HG02588 (cell line): ENCODE data around the gene ETV3.
"Not testable (repeated sequence)": the region's sequence is repeated elsewhere in the genome, so short reads cannot be mapped to it uniquely, and the experiment has no call there.

Source experiments
- ATAC-seq: cut with Tn5 transposase; IDR thresholded peaks from one replicate; pipeline ENCODE4 v1.9.1; 2021; ENCODE audit warnings: mild to moderate bottlenecking, moderate library complexity; ENCODE audit not compliant: unreplicated experiment

ETV3 gene

DNA sequence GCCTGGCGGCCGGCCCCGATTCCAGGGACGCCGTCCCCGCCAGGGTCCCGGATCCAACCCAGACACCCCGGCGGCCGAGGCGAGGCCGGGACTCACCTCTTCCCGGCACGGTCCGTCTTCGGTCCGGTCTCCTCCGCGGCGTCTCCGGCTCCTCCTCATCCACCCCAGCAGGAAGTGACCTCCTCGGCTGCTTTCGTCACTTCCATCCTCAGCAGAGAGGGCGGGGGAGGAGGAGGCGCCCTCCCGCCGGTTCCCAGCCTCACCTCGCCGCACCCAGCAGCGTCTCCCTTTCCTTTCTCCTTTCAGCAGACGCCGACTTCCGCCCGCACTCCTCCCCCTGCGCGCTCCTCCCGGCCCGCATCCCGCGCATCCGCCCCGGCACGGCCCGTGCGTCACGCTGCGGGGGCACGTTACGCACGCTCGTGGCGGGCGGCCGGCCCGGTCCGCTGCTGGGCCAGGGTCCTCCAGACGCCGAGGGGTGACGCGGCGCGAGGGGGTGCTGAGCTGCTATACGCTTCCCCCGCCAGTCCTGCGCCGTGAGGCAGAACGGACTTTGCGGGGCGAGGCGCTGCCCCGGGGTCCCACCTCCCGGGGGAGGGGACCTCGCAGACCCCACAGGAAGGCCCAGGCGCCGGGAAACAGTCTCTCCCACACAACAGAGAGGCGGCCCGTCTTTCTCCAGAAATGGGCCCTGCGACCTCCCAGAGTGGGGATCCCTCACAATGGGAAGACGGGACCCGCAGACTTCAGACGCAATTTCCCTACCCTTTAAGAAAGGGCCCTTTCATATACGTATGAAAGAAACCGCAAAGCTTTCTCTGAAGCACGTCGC is at the start of gene ETV3:
ETV3 (minus strand) TSS at position 176 of the 832 bp plus-strand sequence. CDS start 2,043 bp downstream, outside the sequence.
- peak; percentile 81 for ATAC-seq

DNA sequence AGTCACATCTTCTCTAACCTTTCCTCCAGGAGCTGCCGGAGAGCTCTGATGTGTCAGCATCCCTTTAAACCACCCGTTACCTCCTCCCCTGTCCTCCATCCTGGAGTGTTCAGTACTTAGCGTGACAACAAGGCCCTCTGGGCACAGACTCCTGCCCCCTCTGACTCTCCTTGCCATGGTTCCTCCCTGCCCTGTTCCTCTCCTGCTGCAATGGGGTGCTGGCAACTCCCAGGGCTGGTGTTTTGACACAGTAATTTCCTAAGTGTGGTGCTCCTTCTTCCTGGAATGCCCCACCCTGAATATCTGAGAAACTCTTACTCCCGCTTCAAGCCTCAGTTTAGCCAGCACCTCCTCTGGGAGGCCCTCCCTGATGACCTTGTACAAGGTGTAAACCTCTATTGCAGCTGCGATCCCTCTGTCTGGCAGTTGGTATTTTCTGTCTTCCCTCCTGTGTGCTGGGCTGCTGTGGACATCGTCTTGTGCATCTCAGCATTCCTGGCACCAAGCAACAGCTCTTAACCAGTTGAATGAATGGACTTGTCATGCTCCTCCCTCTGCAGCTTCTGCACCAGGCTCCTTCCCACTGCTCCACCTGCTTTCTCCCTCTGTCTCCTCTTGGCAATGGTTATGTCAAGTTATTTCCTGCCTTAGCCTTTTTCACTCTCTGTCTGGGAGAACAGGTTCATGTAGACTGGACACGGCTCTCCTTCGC is 48.2 kb upstream of the ETV3 start:
- ATAC-seq = no peak

DNA sequence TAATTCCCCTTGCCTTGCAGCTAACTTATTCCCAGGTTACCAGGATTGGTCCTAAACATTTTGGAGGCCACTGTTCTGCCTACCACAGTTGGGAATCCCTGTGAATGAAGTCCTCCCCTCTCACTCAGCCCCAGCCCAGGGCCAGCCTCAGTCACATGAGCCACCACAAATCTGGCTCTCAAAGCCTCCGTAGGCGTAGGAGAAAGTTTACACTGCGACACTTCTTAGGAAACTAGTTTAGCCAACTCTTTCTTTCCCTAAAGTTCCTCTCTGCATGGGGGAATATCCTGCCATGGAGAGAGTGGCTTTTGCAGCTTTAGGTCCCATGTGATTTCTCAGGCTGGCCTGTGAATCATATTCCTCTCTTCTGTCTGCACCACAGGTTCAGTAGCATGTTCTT is 45.7 kb upstream of the ETV3 start:
- no peak for ATAC-seq

DNA sequence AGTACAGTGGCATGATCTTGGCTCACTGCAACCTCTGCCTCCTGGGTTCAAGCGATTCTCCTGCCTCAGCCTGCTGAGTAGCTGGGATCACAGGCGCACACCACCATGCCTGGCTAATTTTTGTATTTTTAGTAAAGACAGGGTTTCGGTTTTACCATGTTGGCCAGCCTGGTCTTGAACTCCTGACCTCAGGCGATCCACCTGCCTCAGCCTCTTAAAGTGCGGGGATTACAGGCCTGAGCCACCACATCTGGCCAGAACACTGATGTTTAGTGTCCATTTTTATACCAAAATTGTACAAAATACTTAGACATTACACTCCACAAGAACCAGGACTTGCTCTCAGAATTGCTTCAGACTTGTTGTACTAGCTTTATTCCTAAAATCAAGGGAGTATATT is 44.2 kb upstream of the ETV3 start:
- ATAC-seq = not testable (repeated sequence)

DNA sequence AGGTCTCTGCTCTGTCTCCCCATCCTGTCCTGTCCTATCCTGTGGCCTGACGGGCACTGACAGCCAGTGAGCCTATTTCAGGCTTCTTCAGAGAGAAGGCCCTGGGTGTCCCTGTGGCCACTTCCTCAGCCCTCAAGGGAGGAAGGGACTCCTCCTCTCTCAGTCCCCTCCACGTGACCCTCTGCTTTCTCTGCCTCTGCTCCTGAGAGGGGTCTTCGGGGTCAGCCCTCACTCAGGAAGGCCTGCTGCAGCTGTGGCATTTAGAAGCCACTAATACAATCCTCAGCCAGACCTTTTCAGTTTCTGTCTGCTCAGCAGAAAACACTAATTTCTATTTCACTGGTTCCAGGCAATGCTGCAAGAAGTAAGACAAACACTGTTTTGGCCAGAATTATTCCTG is 43.6 kb upstream of the ETV3 start:
- no peak for ATAC-seq

DNA sequence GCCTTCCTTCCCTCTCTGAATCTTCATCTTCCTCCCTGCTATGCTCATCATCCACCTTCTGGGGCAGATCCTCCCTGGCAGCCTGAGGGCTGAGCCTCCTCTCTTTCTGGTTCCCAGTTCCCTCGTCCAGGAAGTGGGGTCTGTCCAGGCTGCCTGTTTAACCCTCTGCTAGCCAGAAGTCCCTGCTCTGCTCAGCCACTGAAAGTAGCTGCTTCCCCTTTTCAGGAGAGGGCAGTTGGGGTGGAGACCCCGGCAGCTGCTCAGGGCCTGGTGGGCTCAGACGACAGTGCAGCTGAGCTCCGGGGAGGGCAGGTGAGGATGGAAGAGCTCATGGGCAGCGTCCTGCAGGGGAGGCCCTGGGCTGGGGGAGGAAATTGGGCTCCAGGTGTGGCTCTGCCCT is 43.1 kb upstream of the ETV3 start:
- no peak for ATAC-seq

DNA sequence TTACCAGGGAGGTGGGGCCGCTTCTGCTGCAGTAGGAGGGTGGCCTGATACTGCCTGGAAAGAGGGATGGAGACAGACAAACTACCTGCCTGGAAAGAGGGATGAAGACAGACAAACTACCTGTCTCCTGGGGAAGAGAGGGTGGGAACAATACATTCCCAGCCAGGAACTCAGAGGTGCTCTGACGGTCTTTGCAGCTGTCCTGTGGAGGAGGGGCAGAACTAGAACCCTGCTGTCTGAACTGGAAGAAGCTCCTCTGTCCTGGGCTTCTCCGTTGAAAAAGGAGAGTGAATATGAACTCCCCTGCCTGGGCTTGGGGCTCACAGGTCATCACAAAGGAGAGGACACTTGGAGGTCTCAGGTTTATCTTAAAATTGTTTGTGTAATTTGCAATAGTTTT is 40.3 kb upstream of the ETV3 start:
- ATAC-seq = no peak

DNA sequence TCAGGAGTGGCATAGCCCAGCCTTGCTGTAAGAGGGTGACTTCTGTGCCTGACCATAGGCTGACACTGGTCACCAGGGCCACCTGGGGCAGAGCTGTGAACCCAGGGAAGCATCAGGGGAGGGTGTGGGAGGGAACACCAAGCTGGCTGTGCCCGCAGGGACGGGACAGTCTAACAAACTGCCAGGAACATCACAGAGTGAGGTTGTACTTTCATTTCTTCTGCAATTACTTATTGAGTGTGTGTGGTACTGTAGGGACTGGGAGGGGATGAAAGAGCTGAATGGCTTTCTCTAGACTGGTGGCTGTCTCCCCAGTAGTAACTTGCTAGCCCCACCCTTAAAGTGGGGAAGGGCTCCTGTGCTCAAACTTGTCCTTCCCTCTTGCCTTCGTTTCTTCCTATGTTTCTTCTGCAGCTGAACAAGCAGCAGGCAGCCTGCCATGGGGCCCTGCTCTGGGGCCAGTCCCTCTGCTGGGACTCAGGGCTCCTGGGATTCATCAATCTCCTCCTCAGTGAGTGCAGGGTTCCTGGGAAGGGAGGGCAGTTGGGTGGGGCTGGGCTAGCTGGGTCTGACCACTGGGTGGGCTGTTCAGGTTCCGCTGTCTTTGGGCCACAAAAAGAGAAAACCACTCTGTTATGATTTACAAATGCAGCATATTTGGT is 39.7 kb upstream of the ETV3 start:
- ATAC-seq = no peak

DNA sequence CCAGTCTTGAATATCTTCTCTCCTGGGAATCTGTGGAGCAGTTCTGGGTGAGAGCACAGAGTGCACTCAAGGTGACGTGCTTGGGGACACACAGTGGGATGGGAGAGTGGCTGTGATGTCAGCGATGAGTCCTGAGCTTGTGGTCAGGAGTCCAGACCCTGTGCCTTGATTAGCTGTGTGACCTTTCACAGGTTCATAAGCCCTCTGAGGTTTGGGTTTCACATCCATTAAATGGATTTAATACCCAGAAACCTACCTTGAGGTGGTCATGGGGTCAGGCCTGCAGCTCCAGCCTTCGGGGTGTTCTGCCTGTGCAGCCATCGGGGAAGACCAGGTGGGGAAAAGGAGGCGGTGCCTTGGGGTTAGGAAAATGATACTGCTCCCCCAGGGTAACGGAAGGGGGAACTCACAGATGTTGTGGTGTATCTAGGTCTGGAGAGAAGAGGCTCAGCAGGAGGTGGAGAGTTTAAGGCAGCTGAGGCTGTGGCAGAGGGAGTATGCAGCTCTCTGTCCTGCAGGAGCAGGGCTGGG is 38.5 kb upstream of the ETV3 start:
- peak; percentile 63 for ATAC-seq

DNA sequence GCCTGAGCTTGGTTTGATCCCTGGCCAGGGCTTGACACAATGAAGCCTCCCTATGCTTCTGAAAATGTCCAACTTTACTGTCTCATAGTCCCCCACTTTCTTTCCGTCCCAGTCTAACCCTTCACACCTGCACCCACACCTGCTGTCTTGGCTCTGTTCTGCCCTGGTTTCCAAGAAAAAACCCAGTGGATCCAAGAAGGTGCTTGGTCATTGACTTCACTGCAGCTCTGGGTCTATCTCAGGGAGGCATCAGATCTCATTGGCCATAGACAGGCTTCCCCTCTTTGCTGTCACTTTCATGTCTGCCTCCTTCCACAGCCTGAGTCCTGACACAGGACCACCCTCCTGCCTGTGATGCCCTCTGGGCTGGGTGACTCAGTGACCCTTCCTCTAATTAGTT is 37.8 kb upstream of the ETV3 start:
- no peak for ATAC-seq

DNA sequence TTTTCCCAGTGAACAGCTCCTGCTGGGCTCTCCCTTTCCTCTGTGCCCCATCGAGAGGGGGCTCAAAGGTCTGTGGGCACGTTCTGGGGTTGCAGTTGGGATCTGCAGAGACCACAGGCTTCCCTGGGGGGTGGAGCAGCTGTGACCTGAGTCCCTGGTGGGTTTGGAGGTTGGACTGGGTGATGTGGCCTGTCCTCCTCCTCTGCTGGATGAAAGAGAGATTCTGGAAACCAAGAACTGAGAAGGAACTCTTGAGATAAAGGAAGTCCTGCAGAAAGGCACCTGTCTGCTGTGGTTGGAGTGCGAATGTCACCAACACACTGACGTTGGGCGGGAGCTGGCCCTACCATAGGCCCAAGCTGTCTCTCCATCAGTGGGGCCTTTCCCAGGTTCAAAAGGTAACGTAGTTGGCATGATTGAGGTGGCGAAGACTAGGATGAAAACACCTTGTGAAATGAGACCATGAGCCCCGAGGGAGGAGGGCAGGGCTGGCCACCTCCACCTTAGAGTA is 35.8 kb upstream of the ETV3 start:
- ATAC-seq = no peak

DNA sequence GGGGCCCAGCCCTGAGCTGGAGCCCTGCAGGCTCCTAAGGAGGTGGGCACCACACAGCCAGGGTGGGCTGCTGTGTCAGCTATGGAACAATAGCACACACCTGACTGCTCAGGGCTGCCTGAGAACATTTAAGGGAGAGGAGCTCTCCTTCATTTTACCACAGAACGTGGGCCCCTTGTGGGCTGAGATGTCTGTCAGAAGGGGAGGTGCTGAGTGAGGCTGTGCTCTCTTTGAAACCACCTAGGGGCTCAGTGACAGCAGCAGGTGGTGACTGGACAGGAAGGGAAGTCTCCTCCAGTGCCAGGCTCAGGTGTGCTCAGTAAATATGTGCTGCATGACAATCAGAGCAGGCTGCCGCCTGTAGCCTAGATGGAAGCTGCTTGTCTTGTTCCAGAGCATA is 35.0 kb upstream of the ETV3 start:
- ATAC-seq = not testable (repeated sequence)

DNA sequence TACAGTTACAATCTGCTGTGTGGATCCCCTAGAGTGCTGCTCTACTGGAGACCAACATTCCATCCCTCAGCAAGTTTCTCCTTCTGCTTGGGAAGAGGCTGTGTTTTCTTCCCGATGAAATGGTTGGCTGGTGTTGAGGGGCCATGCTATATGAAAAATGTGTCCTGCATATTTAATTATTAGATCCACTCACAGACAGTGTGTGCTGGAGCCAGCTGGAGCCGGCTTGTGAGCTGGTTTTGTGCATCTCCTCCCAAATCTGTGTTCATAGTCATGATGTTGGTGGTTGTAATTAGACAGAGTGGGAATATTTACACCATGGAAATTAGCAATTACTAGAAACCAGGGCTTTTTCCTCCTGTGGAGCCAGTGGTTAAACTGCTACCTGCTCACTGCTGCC is 34.4 kb upstream of the ETV3 start:
- not testable (repeated sequence) for ATAC-seq

DNA sequence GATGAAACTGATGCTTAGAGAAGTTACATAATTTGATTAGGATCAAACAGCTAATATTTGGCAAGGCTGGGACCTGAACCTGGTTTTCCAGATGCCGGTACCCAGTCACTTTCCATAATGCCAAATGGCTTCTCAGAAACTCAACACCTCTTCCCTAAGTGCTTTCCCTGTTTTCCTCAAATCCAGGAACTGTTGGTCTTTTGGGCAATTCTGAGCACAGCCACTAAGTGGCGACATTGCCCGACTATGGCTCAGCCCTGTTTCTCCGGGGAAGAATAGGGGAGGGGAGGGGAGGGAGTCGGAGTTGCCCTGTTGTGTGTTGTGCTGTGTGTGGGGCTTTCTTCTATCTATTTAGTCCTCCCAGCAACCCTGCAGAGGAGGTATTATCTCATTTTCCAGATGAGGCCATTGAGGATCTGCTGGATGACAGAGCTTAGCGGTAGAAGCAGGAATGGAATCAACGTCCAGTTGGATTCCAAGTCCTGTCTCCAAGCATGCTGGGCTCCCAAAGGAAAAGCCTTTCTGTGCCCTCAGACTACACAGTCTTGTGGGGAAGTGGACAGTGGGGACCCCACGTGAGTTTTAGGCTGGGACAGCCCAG is 33.8 kb upstream of the ETV3 start:
- ATAC-seq = not testable (repeated sequence)

DNA sequence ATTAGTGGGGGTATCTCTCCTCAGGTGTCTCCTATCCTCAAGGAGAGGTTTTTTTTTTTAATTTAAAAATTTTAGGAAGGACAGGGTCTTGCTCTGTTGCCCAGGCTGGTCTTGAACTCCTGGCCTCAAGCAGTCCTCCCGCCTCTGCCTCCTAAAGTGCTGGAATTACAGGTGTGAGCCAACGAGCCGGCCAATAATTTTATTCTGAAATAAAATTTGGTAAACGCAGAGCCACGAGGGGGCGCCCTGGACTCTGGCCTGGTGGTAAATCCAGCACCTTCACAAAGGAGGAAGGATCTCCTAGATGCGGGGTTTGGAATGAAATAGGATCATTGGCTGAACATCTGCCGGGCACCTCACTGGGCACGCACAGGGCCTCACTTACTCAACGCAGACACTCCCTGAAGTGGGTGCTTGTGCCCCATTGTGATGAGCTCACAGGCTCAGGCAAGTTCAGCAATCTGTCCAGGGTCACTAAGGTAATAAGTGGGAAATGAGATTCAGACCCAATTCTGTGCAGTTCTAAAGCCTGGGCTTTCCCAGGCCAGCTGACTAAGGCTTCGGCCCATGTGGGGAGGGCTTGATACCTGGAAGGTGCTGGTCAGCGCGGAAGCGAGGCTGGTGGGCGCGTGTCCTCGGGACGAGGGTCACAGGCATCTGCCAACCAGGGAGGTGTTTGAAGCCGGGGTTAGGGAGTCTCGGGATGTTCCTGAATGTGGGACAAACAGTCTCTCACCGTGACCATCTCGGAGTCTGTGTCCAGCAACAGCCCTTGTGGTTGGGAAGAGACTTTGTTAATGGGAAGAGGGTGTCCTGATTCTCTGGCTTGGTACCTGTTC is 32.7 kb upstream of the ETV3 start:
- no peak for ATAC-seq

DNA sequence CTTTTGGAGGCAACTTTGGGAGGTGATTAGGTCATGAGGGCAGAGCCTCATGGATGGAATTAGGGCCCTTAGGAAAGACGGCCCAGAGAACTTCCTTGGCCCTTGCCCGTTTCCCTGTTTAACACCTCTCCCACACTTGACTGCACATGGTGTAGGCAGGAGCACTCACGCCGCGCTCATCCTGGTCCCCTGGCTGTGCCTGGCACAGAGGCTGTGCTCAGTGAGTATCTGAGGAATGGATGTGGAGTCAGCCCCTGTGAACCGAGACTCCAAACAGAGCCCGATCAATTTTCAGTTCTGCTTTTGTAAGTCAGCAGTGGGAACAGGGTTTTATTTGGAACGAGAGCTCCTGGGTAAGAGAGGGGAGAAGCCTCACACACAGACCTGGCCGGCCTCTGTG is 29.8 kb upstream of the ETV3 start:
- no peak for ATAC-seq

DNA sequence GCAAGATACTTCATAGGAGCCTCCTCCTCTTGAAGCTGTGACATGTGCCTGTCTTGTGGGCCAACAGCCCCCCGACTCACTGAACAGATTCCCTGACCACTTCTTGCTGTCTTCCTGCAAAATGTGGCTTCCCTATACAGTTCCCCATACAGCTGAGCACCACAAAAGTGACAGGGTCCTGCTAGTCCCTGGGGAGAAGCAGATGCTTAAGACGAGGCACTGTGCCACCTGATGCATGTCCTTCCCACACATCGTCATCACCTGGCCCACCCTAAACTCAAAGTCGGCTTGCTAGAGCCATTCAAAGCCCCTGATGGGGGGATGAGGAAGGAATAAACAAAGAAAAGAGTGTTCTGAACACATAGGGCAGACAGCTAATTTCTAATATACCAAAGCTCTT is 29.2 kb upstream of the ETV3 start:
- ATAC-seq = no peak

DNA sequence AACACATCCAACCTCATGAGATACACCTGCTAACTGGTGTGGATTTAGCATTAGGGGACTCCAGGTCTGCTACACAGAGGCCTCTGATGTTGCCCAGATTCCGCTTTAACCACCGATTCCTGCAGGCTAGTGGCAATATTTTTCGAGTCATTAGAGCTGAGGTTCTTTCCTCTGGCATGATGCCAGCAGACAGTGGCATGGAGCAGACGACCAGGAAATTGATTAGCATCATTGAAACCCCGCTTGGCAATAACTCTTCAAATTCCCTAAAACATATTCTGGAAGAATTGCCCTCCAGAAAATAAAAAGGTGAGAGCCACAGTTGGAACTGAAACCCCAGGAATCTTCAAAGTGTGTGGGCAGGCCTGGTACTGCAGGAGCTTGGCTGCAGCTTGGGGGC is 28.4 kb upstream of the ETV3 start:
- no peak for ATAC-seq

DNA sequence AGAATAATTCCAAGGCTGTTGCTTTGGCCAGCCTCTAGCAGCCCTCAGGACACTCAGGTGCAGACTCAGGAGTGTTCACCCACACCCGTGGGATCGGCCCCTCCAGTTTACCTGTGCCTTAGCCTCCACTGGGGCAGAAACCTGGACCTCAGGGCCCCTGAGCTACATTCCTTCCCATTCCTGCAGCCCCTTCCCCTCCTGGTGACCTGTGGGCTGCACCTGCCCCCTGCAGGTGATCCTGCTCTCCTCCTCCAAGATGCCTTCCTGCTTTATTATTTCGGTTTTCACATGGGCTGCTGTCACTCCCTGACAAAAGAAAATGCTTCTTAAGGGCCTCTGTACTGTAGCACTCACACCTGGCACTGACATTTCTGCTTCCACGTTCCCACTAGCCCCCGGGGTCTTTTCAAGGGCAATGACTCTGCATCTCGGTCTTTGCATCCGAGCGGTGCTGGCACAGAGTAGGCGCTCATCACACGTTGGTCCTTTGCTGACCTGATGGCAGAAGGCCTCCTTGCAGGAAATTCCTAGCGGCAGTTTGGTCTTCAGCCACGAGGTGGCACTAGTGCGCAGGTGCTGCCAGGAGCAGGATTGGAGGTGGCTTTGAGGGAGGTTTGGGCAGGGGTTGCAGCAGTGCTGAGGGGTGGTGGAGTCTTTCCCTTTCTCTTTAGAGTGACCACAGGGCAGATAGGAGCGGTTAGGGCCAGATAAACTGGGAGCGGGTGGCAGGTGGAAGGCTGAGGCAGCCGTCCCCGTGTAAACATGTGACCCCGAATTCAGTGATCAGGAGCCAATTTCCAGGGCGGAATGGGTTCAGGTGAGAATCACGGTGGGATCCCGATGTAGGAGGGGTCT is 25.3 kb upstream of the ETV3 start:
- no peak for ATAC-seq
